Upper lobe of left lung (tissue), 4 donors: Measurements from ENCODE around the gene POM121L2.

Experiments
- CTCF ChIP-seq, 6 experiments: fragments of 450-650 bp in 4 of 6; fragments of 200-600 bp in 2 of 6; sonication (generic) in 2 of 6; IDR thresholded peaks; one replicate each; pipeline ENCODE4 v1.5.1; 2016 to 2019; ENCODE audit warnings: antibody characterized with exemption in 6 of 6
- EP300 ChIP-seq, 4 donors: sonication (generic); formaldehyde crosslinking; IDR thresholded peaks; one replicate each; pipeline ENCODE4 v1.5.1; 2017; ENCODE audit warnings: antibody characterized with exemption in 4 of 4, control low read depth in 2 of 4
- POLR2A ChIP-seq, 4 donors: fragments of 450-650 bp; IDR thresholded peaks; one replicate each; pipeline ENCODE4 v1.5.1; 2016 to 2017; ENCODE audit warnings: antibody characterized with exemption in 4 of 4, mild to moderate bottlenecking in 2 of 4
- POLR2AphosphoS5 ChIP-seq, 2 donors: sonication (generic); formaldehyde crosslinking; IDR thresholded peaks; one replicate each; pipeline ENCODE4 v1.5.1; 2017; ENCODE audit warnings: antibody characterized with exemption in 2 of 2

DNA sequence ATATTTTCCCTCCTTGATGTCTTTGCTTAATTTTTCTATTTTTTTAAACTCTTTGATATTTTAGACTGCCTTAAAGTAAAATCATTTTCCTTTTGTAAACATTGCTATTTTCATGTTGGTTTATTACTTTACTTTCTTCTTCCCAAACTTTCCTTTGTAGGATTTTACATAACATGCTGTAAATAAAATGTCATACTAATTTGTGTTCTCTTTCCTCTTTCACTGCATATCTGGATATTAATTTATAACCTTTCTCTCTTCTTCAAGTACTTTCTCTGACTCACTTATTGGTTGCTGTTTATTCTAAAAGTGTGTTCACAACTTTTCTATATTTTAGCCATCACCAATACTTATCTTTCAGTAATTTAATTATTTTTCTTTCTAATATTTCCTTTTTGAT lies 9.3 kb upstream of the POM121L2 start:
- TF ChIP-seq CTCF (IDR thresholded peaks at IDR 0.05) (no peak), POLR2AphosphoS5 (IDR thresholded peaks at IDR 0.05) (no peak), POLR2A (IDR thresholded peaks at IDR 0.05) (no peak), EP300 (IDR thresholded peaks at IDR 0.05) (no peak)
